Measurements from ENCODE around the gene MITD1. TPM values are rescaled to one million over a fixed set of nuclear protein-coding genes. Genes with fewer than 3 reads are reported as not detected.

The MITD1 gene
- 10 to 100 TPM in 3 of 4 donors, 1 to 10 TPM in 1; 6.2 to 41.0 (median 22.7) TPM for total RNA-seq

DNA sequence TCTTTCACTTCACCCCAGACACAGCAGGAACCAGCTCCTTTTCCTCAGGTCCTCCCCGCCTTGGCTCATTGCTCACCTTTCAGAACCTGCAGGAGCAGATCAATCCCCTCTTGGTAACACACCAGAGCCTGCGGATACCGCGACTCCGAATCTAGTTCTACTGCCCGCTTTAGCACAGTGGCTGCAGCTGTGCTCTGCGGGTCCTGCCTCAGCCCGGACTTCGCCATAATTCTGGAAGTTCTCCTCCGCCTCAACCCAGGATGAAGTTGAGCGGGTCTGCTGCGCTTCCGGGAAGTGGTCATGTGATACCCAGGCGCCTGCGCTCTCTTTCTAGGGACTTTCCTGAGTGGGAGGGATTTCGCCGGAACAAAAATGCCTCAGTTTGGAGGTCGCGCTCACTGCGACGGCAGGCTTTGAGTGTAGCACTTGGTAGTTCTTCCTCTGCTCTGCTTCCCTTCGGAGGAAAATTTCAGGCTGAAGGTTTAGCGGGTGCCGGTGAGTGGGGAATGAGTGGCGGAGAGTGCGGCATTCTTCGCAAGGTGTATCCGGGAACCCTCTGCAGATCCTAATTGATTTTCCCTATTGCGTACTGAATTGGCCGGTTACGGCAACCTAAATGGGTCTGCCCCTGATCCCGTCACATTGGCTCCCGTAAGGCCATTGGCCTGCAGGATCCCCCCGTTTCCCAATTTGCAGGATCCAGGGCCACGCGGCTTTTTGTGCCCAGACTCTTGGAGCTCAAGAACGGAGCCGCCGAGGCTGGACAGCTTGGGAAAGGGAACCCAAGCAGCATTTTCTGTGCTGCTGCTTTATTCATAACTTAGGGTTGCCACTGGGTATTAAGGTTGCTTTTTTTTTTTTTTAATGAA is at the start of gene MITD1, which contains the start of gene MRPL30:
Gene MITD1, minus strand, starts transcription at position 304 of the 869 bp plus-strand sequence. Its CDS starts 77 bp downstream, at position 227.
Gene MRPL30, plus strand, starts transcription at position 430 of the 869 bp plus-strand sequence. CDS start 5,020 bp downstream, outside the sequence.
- Histone ChIP-seq H3K36me3 (no peaks in the 10 kb centered on the region), H3K27me3 (no peaks in the 10 kb centered on the region), H3K27ac (peak within 1 kb of the TSS; percentile 63 to 79), H3K9me3 (no peaks in the 10 kb centered on the region), H3K4me1 (peaks cover 5 to 13% of the 10 kb centered on the region in 2 donors), H3K4me3 (peak within 1 kb of the TSS; percentile 74 to 90)
- TF ChIP-seq POLR2A (IDR thresholded peaks at IDR 0.05) (peak; percentile 42 to 66), CTCF (IDR thresholded peaks at IDR 0.05) (no peak)
- peak; percentile 91 to 93 for DNase-seq
- intact Hi-C loops (cut with DNase I; ENCODE audit: low total_unique reads) = loop anchor here (10.0 kb wide), 1 partner anchor 154 kb away; the partner anchor contains the start of genes EIF5B and TXNDC9

DNA sequence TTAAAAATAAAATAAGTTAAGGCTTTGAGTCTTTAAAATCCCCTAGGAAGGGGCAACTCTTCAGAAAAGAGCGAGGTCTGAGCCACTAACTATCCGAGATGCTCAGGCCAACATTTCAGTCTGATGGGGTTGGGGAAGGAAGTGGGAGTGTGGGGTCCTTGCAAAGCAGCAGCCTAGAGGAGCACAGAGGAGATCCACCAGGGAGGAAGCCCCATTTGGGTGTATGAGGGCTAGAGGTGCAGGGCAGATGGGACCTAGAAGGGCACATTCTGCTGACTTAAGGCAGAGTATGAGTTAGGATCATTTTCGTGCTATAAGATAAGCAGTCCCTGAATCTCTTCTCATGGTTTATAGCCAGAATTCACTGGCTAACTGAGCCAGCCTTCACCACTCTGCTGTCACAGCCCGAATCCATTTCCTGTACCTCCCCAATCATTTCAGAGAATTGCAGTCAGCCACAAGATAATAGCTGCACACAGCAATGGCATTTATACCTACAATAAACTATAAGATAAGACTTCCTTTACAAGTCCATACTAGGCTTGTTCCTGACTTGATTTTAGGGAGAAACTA is 37.2 kb upstream of the MITD1 start:
- no peaks in the 10 kb centered on the region for H3K9me3 ChIP-seq
- H3K4me3 ChIP-seq = no peak overlapping the region
- H3K27ac ChIP-seq = no peak overlapping the region
- no peak for DNase-seq
- H3K4me1 ChIP-seq = no peaks in the 10 kb centered on the region
- no peak for TF ChIP-seq CTCF (IDR thresholded peaks at IDR 0.05)
- no peak for TF ChIP-seq POLR2A (IDR thresholded peaks at IDR 0.05)
- H3K36me3 ChIP-seq = no peaks in the 10 kb centered on the region
- intact Hi-C loops (cut with DNase I; ENCODE audit: low total_unique reads) = no loop called here
- H3K27me3 ChIP-seq = no peaks in the 10 kb centered on the region

- no peak overlapping the region for H3K27ac ChIP-seq
- H3K4me3 ChIP-seq = no peak overlapping the region
- H3K27me3 ChIP-seq = no peaks in the 10 kb centered on the region
- H3K36me3 ChIP-seq = no peaks in the 10 kb centered on the region
- TF ChIP-seq POLR2A (IDR thresholded peaks at IDR 0.05) (no peak), CTCF (IDR thresholded peaks at IDR 0.05) (no peak)
- no peak for DNase-seq
- intact Hi-C loops (cut with DNase I; ENCODE audit: low total_unique reads) = no loop called here
- H3K9me3 ChIP-seq = no peaks in the 10 kb centered on the region
- no peaks in the 10 kb centered on the region for H3K4me1 ChIP-seq
These were observed 35.2 kb upstream of the MITD1 start for GRCh38 chr2:99216096-99216495.

GRCh38 chr2:99205491-99205890 is 24.6 kb upstream of the MITD1 start:
- Histone ChIP-seq H3K36me3 (no peaks in the 10 kb centered on the region), H3K4me3 (no peak overlapping the region), H3K27me3 (no peaks in the 10 kb centered on the region), H3K27ac (no peak overlapping the region), H3K4me1 (no peaks in the 10 kb centered on the region), H3K9me3 (no peaks in the 10 kb centered on the region)
- no peak for DNase-seq
- TF ChIP-seq POLR2A (IDR thresholded peaks at IDR 0.05) (no peak), CTCF (IDR thresholded peaks at IDR 0.05) (no peak)
- intact Hi-C loops (cut with DNase I; ENCODE audit: low total_unique reads) = no loop called here
